Chondrocyte (in vitro differentiated cells): ENCODE data around the gene CIB1. TPM values are rescaled to one million over a fixed set of nuclear protein-coding genes. Genes with fewer than 3 reads are reported as not detected.

Experiments
- DNase-seq: peaks from one replicate; pipeline ENCODE4 v3.0.0; 2021; ENCODE audit warnings: mixed read lengths, low spot score
- H3K27ac Mint-ChIP-seq: one replicate; pipeline ENCODE4 v1.8.0; 2021; ENCODE audit warnings: mild to moderate bottlenecking, moderate library complexity, mixed read lengths; ENCODE audit not compliant: unreplicated experiment
- H3K27me3 Mint-ChIP-seq: 2 replicates; pipeline ENCODE4 v1.8.0; 2021; ENCODE audit warnings: low read depth, mixed read lengths
- H3K36me3 Mint-ChIP-seq: 2 replicates; pipeline ENCODE4 v1.8.0; 2021; ENCODE audit warnings: low read depth, mixed read lengths
- H3K4me1 Mint-ChIP-seq: 2 replicates; pipeline ENCODE4 v1.8.0; 2021; ENCODE audit warnings: low read depth, mild to moderate bottlenecking, mixed read lengths
- H3K4me3 Mint-ChIP-seq: one replicate; pipeline ENCODE4 v1.8.0; 2021; ENCODE audit warnings: mild to moderate bottlenecking, moderate library complexity, mixed read lengths; ENCODE audit not compliant: unreplicated experiment
- H3K9me3 Mint-ChIP-seq: 2 replicates; pipeline ENCODE4 v1.8.0; 2021; ENCODE audit warnings: low read depth, mixed read lengths
- total RNA-seq: library from RNA; stranded (reverse); gene quantifications from 3 replicates; pipeline ENCODE4 v1.2.1, GENCODE V29; 2021
- TF ChIP-seq, protein P1 (sequence below): fragments of 200-600 bp; sonication (generic); IDR thresholded peaks from 2 replicates; pipeline ENCODE4 v1.5.0; 2021; ENCODE audit warnings: antibody characterized with exemption, mild to moderate bottlenecking, moderate library complexity

The CIB1 gene
- total RNA-seq, 1 donor from 2014 or later, result 42.4 TPM

DNA sequence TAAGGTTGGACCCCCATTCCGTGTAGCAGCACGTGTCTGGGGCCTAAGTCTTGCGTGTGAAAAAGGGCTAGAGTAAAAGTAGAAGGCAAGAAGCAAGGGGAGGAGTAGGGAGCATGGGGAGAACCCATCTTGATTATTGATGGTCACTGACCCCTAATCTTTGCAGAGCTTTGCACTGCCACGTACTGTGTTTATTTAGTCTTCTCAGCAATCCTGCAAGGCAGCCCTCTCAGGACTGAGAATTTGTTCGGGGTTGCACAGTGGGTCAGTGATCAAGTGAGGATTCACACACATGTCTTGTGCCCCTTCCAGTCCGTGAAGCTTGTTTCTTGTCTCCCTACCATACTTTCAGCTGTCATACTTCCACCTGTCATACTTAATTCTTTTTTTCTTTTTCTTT lies 25.4 kb downstream of the CIB1 start:
- Mint-ChIP-seq H3K27ac (no peak overlapping the region), H3K4me1 (peaks cover 12% of the 10 kb centered on the region), H3K4me3 (no peak overlapping the region), H3K9me3 (no peaks in the 10 kb centered on the region), H3K27me3 (no peaks in the 10 kb centered on the region), H3K36me3 (peaks cover 4% of the 10 kb centered on the region)
- no peak for DNase-seq
- TF ChIP-seq, protein P1, sequence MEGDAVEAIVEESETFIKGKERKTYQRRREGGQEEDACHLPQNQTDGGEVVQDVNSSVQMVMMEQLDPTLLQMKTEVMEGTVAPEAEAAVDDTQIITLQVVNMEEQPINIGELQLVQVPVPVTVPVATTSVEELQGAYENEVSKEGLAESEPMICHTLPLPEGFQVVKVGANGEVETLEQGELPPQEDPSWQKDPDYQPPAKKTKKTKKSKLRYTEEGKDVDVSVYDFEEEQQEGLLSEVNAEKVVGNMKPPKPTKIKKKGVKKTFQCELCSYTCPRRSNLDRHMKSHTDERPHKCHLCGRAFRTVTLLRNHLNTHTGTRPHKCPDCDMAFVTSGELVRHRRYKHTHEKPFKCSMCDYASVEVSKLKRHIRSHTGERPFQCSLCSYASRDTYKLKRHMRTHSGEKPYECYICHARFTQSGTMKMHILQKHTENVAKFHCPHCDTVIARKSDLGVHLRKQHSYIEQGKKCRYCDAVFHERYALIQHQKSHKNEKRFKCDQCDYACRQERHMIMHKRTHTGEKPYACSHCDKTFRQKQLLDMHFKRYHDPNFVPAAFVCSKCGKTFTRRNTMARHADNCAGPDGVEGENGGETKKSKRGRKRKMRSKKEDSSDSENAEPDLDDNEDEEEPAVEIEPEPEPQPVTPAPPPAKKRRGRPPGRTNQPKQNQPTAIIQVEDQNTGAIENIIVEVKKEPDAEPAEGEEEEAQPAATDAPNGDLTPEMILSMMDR, result no peak

DNA sequence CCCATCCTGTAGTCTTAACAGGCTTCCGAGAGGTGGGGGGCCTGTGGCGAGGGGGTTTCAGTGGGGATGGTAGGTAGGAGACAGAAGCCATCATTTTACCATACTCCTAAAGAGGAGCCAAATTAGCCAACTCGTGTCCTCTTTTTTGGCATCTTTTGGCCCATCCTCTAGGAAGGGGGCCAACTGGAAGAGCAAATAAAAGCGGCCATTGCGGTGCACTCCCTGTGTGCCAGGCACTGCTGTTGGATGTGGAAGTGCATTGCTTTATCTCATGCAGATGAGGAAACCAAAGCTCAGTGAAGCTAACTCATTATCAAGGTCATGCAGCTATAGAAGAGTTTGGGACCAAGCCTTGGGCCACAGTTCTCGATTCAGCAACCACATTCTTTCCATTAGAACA lies 26.5 kb downstream of the CIB1 start:
- Mint-ChIP-seq H3K27ac (no peak overlapping the region), H3K36me3 (peaks cover 4% of the 10 kb centered on the region), H3K4me3 (no peak overlapping the region), H3K9me3 (no peaks in the 10 kb centered on the region), H3K4me1 (peaks cover 17% of the 10 kb centered on the region), H3K27me3 (no peaks in the 10 kb centered on the region)
- DNase-seq, result no peak
- TF ChIP-seq, protein P1, result no peak

DNA sequence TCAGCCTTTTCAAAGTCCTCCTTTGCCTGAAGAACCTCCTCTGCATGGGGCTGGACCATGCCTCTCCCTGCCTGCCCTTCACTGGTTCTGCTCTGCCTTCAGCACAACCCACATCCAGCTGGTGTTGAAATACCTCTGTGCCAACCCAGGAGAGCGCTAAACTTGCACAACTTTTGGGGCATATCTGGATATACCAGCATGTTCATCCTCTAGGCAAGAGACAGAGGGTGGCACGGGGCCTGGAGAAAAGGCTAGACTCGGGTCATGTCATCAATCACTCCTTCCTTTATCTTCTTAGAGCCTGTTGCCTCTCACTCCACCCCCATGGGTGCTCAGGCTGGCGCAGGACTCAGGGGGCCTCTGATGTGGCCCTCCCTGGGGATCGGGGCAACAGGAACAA lies 27.9 kb downstream of the CIB1 start:
- no peak for DNase-seq
- Mint-ChIP-seq H3K4me1 (peaks cover 13% of the 10 kb centered on the region), H3K9me3 (no peaks in the 10 kb centered on the region), H3K27me3 (no peaks in the 10 kb centered on the region), H3K27ac (no peak overlapping the region), H3K36me3 (peaks cover 4% of the 10 kb centered on the region), H3K4me3 (no peak overlapping the region)
- TF ChIP-seq, protein P1, result no peak

DNA sequence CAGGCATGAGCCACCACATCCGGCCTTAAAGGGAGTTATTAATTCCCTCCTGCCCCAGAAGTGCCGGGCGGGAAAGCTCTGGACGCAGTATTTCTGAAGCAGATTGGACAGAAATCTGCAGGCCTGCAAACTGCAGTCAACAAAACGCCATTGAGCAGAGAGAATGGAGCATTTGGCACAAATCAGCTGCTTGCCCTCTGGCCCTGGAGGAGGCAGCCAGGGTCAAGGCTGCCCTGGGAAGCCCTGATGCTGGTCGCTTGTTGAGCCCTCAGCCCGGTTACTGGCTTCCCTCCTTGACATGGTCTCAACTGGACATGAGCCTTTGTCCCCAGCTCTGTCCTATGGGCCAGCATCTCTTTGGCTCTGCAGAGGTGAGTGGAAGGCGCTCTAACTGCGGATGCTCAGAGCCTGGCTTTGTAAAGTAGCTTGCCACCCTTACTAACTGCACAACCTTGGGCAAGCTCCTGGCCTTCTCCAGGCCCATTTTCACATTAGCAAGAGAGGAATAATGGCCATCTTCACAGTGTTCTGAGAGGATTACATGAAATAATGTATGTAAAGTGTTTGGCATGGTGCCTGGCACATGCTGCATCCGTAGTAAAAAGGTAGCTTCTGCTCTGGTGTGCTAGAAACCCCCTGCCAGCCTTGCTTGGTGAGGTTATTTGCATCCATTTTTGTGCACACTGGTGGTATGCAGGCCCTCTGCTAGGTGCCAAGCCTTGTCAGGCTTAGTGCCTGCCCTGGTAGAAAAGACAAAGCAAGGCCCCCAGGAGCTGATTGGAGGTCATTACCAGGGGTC lies 28.5 kb downstream of the CIB1 start:
- no peaks in the 10 kb centered on the region for H3K9me3 Mint-ChIP-seq
- DNase-seq, result no peak
- H3K27me3 Mint-ChIP-seq, result no peaks in the 10 kb centered on the region
- TF ChIP-seq, protein P1, result no peak
- H3K27ac Mint-ChIP-seq, result no peak overlapping the region
- H3K4me1 Mint-ChIP-seq, result peaks cover 18% of the 10 kb centered on the region
- peaks cover 4% of the 10 kb centered on the region for H3K36me3 Mint-ChIP-seq
- H3K4me3 Mint-ChIP-seq, result no peak overlapping the region

DNA sequence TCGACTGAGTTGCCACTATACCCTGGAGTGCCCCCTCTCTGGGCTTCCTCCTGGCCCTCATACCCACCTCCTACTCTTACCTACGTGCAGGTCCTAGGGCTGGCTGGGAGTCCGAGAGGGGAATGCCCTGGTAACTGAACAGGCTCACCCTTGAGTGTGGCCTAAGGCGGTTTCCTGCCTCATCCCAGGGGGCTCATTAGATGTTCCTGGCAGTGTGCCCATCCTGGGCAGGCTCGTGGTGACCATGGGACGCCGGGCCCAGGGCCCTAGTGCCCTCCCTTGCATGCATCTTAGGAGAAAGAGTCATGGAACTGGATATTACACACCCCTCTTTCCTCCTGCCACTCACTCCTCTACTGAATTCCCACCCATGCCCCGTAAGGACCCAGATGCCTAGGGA lies 29.8 kb downstream of the CIB1 start:
- no peaks in the 10 kb centered on the region for H3K9me3 Mint-ChIP-seq
- no peak overlapping the region for H3K27ac Mint-ChIP-seq
- H3K4me3 Mint-ChIP-seq, result no peak overlapping the region
- TF ChIP-seq, protein P1, result no peak
- H3K27me3 Mint-ChIP-seq, result no peaks in the 10 kb centered on the region
- no peak for DNase-seq
- no peaks in the 10 kb centered on the region for H3K36me3 Mint-ChIP-seq
- peaks cover 19% of the 10 kb centered on the region for H3K4me1 Mint-ChIP-seq
